GM13976 (cell line): Measurements from ENCODE around the gene CYFIP2.
A peak's percentile ranks its signal among the peaks of the same experiment; 100 is the strongest.

Experiments
- DNase-seq: peaks from one replicate; pipeline ENCODE4 v3.0.0; 2012; ENCODE audit warnings: low spot score
- CTCF ChIP-seq: IDR thresholded peaks from 2 replicates; pipeline ENCODE4 v1.5.1; 2012; ENCODE audit warnings: borderline replicate concordance, mild to moderate bottlenecking; ENCODE audit not compliant: insufficient read depth; ENCODE audit errors: extremely low read depth, missing control alignments, control extremely low read depth
- in situ Hi-C: fragments of 300-500 bp; cut with MboI; formaldehyde crosslinking; loops from one replicate; pipeline ENCODE4 v1.12.0; 2022; ENCODE audit warnings: low sequenced_read_pairs, mixed read lengths, inconsistent platforms; ENCODE audit not compliant: unreplicated experiment

CYFIP2 gene

GRCh38 chr5:157278319-157279037 lies 12.6 kb downstream of the CYFIP2 start:
- in situ Hi-C loops, result no loop called here
- DNase-seq, result no peak
- TF ChIP-seq CTCF, result no peak

GRCh38 chr5:157279605-157280239 lies 13.8 kb downstream of the CYFIP2 start:
- no peak for TF ChIP-seq CTCF
- in situ Hi-C loops, result no loop called here
- DNase-seq, result no peak

- in situ Hi-C loops, result no loop called here
- DNase-seq, result no peak
- TF ChIP-seq CTCF, result no peak
Observed at GRCh38 chr5:157280927-157281326, 15.0 kb downstream of the CYFIP2 start.

GRCh38 chr5:157282150-157282549 lies 16.2 kb downstream of the CYFIP2 start:
- in situ Hi-C loops, result no loop called here
- no peak for DNase-seq
- TF ChIP-seq CTCF, result no peak

GRCh38 chr5:157283434-157283833 lies 17.5 kb downstream of the CYFIP2 start:
- peak; percentile 37 for DNase-seq
- in situ Hi-C loops, result no loop called here
- no peak for TF ChIP-seq CTCF

- no peak for TF ChIP-seq CTCF
- DNase-seq, result no peak
- in situ Hi-C loops, result no loop called here
Observed at GRCh38 chr5:157284458-157285212, 18.7 kb downstream of the CYFIP2 start.
